Gastrocnemius medialis (tissue), 4 donors: ENCODE results near the gene THY1.

ENCODE experiments used
- CTCF ChIP-seq, 5 experiments: fragments of 450-650 bp in 3 of 5; fragments of 200-600 bp in 2 of 5; sonication (generic) in 2 of 5; IDR thresholded peaks in 4 of 5; conservative IDR thresholded peaks in 1 of 5; 1 replicate in 4 of 5; 2 replicates in 1 of 5; pipeline ENCODE4 v1.5.1; 2016 to 2019; ENCODE audit warnings: antibody characterized with exemption in 5 of 5, mild to moderate bottlenecking in 3 of 5, moderate library complexity in 3 of 5
- POLR2A ChIP-seq, 2 donors: fragments of 450-650 bp; IDR thresholded peaks; one replicate each; pipeline ENCODE4 v1.6.1; 2017; ENCODE audit warnings: antibody characterized with exemption in 2 of 2, mild to moderate bottlenecking in 2 of 2, moderate library complexity in 2 of 2

GRCh38 chr11:119470317-119471291 lies 47.6 kb upstream of the THY1 start:
- TF ChIP-seq CTCF (IDR thresholded peaks at IDR 0.05 in 4 of 5, conservative IDR thresholded peaks at IDR 0.05 in 1 of 5), result no peak
- no peak for TF ChIP-seq POLR2A (IDR thresholded peaks at IDR 0.05)
